ENCODE measurements around the gene CCDC54. TPM values are rescaled to one million over a fixed set of nuclear protein-coding genes. Genes with fewer than 3 reads are reported as not detected.

The CCDC54 gene
- polyA plus RNA-seq, 1 experiment: not detected

- CTCF ChIA-PET: interaction anchor here (0.6 to 3.7 kb wide), 4 partner anchors 12 to 138 kb away, joined by 3 to 15 read pairs (median 4); no protein-coding TSS in a partner anchor
- DNase-seq (ENCODE audit: low read depth): no peak
- Histone ChIP-seq H3K4me3 (ENCODE audit: low read depth, low read length) (no peak overlapping the region), H3K27me3 (ENCODE audit: control insufficient read depth, insufficient read depth, low read length) (no peaks in the 10 kb centered on the region), H3K36me3 (ENCODE audit: control insufficient read depth, insufficient read depth, low read length) (no peaks in the 10 kb centered on the region)
- POLR2A ChIA-PET: no interaction called here
- no peak for TF ChIP-seq CTCF (IDR thresholded peaks at IDR 0.05; ENCODE audit: insufficient read depth, low read depth, low read length)
Measured at GRCh38 chr3:107409365-107409764, 32.1 kb downstream of the CCDC54 start.

GRCh38 chr3:107410606-107411005 lies 33.4 kb downstream of the CCDC54 start:
- CTCF ChIA-PET: interaction anchor here (3.7 kb wide), 1 partner anchor 10 kb away, joined by 15 read pairs; no protein-coding TSS in a partner anchor
- H3K27me3 ChIP-seq (ENCODE audit: control insufficient read depth, insufficient read depth, low read length): no peaks in the 10 kb centered on the region
- POLR2A ChIA-PET: interaction anchor here (0.6 kb wide), 1 partner anchor 19 kb away, joined by 3 read pairs; no protein-coding TSS in a partner anchor
- no peak overlapping the region for H3K4me3 ChIP-seq (ENCODE audit: low read depth, low read length)
- no peak for TF ChIP-seq CTCF (IDR thresholded peaks at IDR 0.05; ENCODE audit: insufficient read depth, low read depth, low read length)
- no peak for DNase-seq (ENCODE audit: low read depth)
- no peaks in the 10 kb centered on the region for H3K36me3 ChIP-seq (ENCODE audit: control insufficient read depth, insufficient read depth, low read length)

GRCh38 chr3:107411056-107411455 lies 33.8 kb downstream of the CCDC54 start:
- H3K36me3 ChIP-seq (ENCODE audit: control insufficient read depth, insufficient read depth, low read length): no peaks in the 10 kb centered on the region
- no peak for DNase-seq (ENCODE audit: low read depth)
- POLR2A ChIA-PET: no interaction called here
- CTCF ChIA-PET: interaction anchor here (3.7 kb wide), 1 partner anchor 10 kb away, joined by 15 read pairs; no protein-coding TSS in a partner anchor
- no peak for TF ChIP-seq CTCF (IDR thresholded peaks at IDR 0.05; ENCODE audit: insufficient read depth, low read depth, low read length)
- H3K4me3 ChIP-seq (ENCODE audit: low read depth, low read length): no peak overlapping the region
- no peaks in the 10 kb centered on the region for H3K27me3 ChIP-seq (ENCODE audit: control insufficient read depth, insufficient read depth, low read length)

GRCh38 chr3:107411779-107412178 lies 34.5 kb downstream of the CCDC54 start:
- Histone ChIP-seq H3K36me3 (ENCODE audit: control insufficient read depth, insufficient read depth, low read length) (no peaks in the 10 kb centered on the region), H3K4me3 (ENCODE audit: low read depth, low read length) (no peak overlapping the region), H3K27me3 (ENCODE audit: control insufficient read depth, insufficient read depth, low read length) (no peaks in the 10 kb centered on the region)
- TF ChIP-seq CTCF (IDR thresholded peaks at IDR 0.05; ENCODE audit: insufficient read depth, low read depth, low read length): no peak
- DNase-seq (ENCODE audit: low read depth): no peak
- POLR2A ChIA-PET: no interaction called here
- CTCF ChIA-PET: interaction anchor here (1.5 to 2.6 kb wide), 3 partner anchors 9 to 140 kb away, joined by 10 to 14 read pairs (median 13); no protein-coding TSS in a partner anchor

GRCh38 chr3:107412376-107412775 lies 35.1 kb downstream of the CCDC54 start:
- no peaks in the 10 kb centered on the region for H3K27me3 ChIP-seq (ENCODE audit: control insufficient read depth, insufficient read depth, low read length)
- no peak for DNase-seq (ENCODE audit: low read depth)
- H3K36me3 ChIP-seq (ENCODE audit: control insufficient read depth, insufficient read depth, low read length): no peaks in the 10 kb centered on the region
- CTCF ChIA-PET: interaction anchor here (0.6 to 2.6 kb wide), 5 partner anchors 9 to 353 kb away, joined by 4 to 14 read pairs (median 10); no protein-coding TSS in a partner anchor
- no peak overlapping the region for H3K4me3 ChIP-seq (ENCODE audit: low read depth, low read length)
- POLR2A ChIA-PET: no interaction called here
- no peak for TF ChIP-seq CTCF (IDR thresholded peaks at IDR 0.05; ENCODE audit: insufficient read depth, low read depth, low read length)
